Measurements from ENCODE around the gene YWHAH. TPM values are rescaled to one million over a fixed set of nuclear protein-coding genes. Genes with fewer than 3 reads are reported as not detected.

The YWHAH gene
- total and polyA plus RNA-seq, 4 donors, result 26.1 to 75.0 (median 42.4) TPM

GRCh38 chr22:31962387-31963125 lies 18.2 kb downstream of the YWHAH start:
- Histone ChIP-seq H3K9ac (ENCODE audit: low read depth in 1 of 2, low read length in 2 of 2) (no peak overlapping the region), H3K9me3 (ENCODE audit: control insufficient read depth in 4 of 4, low read length in 3 of 4) (no peaks in the 10 kb centered on the region), H3K4me1 (ENCODE audit: control insufficient read depth in 4 of 4, insufficient read depth in 4 of 4, low read length in 3 of 4) (no peaks in the 10 kb centered on the region), H3K27me3 (ENCODE audit: control insufficient read depth in 4 of 4, insufficient read depth in 4 of 4, low read length in 3 of 4) (no peaks in the 10 kb centered on the region), H3K27ac (ENCODE audit: low read depth in 1 of 2, low read length in 2 of 2) (no peak overlapping the region), H3K4me3 (ENCODE audit: low read depth in 1 of 3, low read length in 3 of 3) (no peak overlapping the region), H3K36me3 (ENCODE audit: control insufficient read depth in 4 of 4, insufficient read depth in 3 of 4, low read depth in 1 of 4, low read length in 3 of 4) (peaks cover 0 to 5% (median under 1%) of the 10 kb centered on the region in 4 donors)
- TF ChIP-seq, protein P1, sequence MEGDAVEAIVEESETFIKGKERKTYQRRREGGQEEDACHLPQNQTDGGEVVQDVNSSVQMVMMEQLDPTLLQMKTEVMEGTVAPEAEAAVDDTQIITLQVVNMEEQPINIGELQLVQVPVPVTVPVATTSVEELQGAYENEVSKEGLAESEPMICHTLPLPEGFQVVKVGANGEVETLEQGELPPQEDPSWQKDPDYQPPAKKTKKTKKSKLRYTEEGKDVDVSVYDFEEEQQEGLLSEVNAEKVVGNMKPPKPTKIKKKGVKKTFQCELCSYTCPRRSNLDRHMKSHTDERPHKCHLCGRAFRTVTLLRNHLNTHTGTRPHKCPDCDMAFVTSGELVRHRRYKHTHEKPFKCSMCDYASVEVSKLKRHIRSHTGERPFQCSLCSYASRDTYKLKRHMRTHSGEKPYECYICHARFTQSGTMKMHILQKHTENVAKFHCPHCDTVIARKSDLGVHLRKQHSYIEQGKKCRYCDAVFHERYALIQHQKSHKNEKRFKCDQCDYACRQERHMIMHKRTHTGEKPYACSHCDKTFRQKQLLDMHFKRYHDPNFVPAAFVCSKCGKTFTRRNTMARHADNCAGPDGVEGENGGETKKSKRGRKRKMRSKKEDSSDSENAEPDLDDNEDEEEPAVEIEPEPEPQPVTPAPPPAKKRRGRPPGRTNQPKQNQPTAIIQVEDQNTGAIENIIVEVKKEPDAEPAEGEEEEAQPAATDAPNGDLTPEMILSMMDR (IDR thresholded peaks at IDR 0.05; ENCODE audit: low read depth, low read length, missing input control), result no peak
- TF ChIP-seq, protein P2, sequence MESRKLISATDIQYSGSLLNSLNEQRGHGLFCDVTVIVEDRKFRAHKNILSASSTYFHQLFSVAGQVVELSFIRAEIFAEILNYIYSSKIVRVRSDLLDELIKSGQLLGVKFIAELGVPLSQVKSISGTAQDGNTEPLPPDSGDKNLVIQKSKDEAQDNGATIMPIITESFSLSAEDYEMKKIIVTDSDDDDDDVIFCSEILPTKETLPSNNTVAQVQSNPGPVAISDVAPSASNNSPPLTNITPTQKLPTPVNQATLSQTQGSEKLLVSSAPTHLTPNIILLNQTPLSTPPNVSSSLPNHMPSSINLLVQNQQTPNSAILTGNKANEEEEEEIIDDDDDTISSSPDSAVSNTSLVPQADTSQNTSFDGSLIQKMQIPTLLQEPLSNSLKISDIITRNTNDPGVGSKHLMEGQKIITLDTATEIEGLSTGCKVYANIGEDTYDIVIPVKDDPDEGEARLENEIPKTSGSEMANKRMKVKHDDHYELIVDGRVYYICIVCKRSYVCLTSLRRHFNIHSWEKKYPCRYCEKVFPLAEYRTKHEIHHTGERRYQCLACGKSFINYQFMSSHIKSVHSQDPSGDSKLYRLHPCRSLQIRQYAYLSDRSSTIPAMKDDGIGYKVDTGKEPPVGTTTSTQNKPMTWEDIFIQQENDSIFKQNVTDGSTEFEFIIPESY (IDR thresholded peaks at IDR 0.05), result no peak
- TF ChIP-seq RXRA (IDR thresholded peaks at IDR 0.05) (no peak), HNF4G (IDR thresholded peaks at IDR 0.05) (no peak), HNF4A (conservative IDR thresholded peaks at IDR 0.05) (no peak), EGR1 (IDR thresholded peaks at IDR 0.05; ENCODE audit: low read depth in 2 of 2) (no peak), FOXA1 (IDR thresholded peaks at IDR 0.05) (no peak), TAF1 (conservative IDR thresholded peaks at IDR 0.05) (no peak), SP1 (IDR thresholded peaks at IDR 0.05) (no peak), JUND (IDR thresholded peaks at IDR 0.05) (no peak), FOXA2 (IDR thresholded peaks at IDR 0.05) (no peak), GABPA (IDR thresholded peaks at IDR 0.05 in 1 of 2, conservative IDR thresholded peaks at IDR 0.05 in 1 of 2) (no peak), YY1 (IDR thresholded peaks at IDR 0.05) (no peak)
- TF ChIP-seq, protein P3, sequence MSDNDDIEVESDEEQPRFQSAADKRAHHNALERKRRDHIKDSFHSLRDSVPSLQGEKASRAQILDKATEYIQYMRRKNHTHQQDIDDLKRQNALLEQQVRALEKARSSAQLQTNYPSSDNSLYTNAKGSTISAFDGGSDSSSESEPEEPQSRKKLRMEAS (IDR thresholded peaks at IDR 0.05), result no peak
- TF ChIP-seq, protein P4, sequence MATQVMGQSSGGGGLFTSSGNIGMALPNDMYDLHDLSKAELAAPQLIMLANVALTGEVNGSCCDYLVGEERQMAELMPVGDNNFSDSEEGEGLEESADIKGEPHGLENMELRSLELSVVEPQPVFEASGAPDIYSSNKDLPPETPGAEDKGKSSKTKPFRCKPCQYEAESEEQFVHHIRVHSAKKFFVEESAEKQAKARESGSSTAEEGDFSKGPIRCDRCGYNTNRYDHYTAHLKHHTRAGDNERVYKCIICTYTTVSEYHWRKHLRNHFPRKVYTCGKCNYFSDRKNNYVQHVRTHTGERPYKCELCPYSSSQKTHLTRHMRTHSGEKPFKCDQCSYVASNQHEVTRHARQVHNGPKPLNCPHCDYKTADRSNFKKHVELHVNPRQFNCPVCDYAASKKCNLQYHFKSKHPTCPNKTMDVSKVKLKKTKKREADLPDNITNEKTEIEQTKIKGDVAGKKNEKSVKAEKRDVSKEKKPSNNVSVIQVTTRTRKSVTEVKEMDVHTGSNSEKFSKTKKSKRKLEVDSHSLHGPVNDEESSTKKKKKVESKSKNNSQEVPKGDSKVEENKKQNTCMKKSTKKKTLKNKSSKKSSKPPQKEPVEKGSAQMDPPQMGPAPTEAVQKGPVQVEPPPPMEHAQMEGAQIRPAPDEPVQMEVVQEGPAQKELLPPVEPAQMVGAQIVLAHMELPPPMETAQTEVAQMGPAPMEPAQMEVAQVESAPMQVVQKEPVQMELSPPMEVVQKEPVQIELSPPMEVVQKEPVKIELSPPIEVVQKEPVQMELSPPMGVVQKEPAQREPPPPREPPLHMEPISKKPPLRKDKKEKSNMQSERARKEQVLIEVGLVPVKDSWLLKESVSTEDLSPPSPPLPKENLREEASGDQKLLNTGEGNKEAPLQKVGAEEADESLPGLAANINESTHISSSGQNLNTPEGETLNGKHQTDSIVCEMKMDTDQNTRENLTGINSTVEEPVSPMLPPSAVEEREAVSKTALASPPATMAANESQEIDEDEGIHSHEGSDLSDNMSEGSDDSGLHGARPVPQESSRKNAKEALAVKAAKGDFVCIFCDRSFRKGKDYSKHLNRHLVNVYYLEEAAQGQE (IDR thresholded peaks at IDR 0.05), result no peak
- TF ChIP-seq, protein P5, sequence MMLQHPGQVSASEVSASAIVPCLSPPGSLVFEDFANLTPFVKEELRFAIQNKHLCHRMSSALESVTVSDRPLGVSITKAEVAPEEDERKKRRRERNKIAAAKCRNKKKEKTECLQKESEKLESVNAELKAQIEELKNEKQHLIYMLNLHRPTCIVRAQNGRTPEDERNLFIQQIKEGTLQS (IDR thresholded peaks at IDR 0.05), result no peak
- DNase-seq (ENCODE audit: low spot score), result no peak
- 78% methylated on average over 12 of the region's 12 CpGs for WGBS
